HFFc6 (cell line): Measurements from ENCODE around the gene ZNF660. TPM values are rescaled to one million over a fixed set of nuclear protein-coding genes. Genes with fewer than 3 reads are reported as not detected.
"Not testable (repeated sequence)": the region's sequence is repeated elsewhere in the genome, so short reads cannot be mapped to it uniquely, and the experiment has no call there.

Experiments
- DNase-seq: peaks from one replicate; pipeline ENCODE4 v3.0.0-alpha.2; 2018
- H3K27ac Mint-ChIP-seq: 2 replicates; pipeline ENCODE4 v1.8.0; 2020; ENCODE audit warnings: mild to moderate bottlenecking, mixed read lengths
- H3K27me3 Mint-ChIP-seq: 2 replicates; pipeline ENCODE4 v1.8.0; 2021; ENCODE audit warnings: mild to moderate bottlenecking, moderate library complexity, mixed read lengths; ENCODE audit not compliant: insufficient read depth
- H3K36me3 Mint-ChIP-seq: 2 replicates; pipeline ENCODE4 v1.8.0; 2021; ENCODE audit warnings: low read depth, mixed read lengths
- H3K4me1 Mint-ChIP-seq: 2 replicates; pipeline ENCODE4 v1.8.0; 2020; ENCODE audit warnings: low read depth, mixed read lengths
- H3K4me3 Mint-ChIP-seq: 2 replicates; pipeline ENCODE4 v1.8.0; 2020; ENCODE audit warnings: mild to moderate bottlenecking, moderate library complexity, mixed read lengths
- H3K9me3 Mint-ChIP-seq: 2 replicates; pipeline ENCODE4 v1.8.0; 2020; ENCODE audit warnings: mild to moderate bottlenecking, mixed read lengths
- total RNA-seq, 6 experiments: library from RNA; stranded (reverse); fragmentation: NEBNext Ultra II Directional; extraction: Animal tissue kit (Norgen Biotek cat#: 25700); gene quantifications; 2 replicates in 1 of 6; 3 replicates in 5 of 6; pipeline ENCODE4 v1.2.3, GENCODE V29; 2021
- TF ChIP-seq, protein P1 (sequence below): fragments of 200-600 bp; sonication (generic); IDR thresholded peaks from 2 replicates; pipeline ENCODE4 v1.5.0; 2021; ENCODE audit warnings: antibody characterized with exemption, mild to moderate bottlenecking

ZNF660 gene
- total RNA-seq, 6 experiments from 2014 or later: 0.05 to 0.23 (median 0.14) TPM

- not testable (repeated sequence) for H3K27me3 Mint-ChIP-seq, DNase-seq
Measured at GRCh38 chr3:44578924-44579515, 5.7 kb upstream of the ZNF660 start.

GRCh38 chr3:44579749-44580148, 5.0 kb upstream of the ZNF660 start:
- DNase-seq, H3K36me3 Mint-ChIP-seq, H3K4me1 Mint-ChIP-seq, H3K4me3 Mint-ChIP-seq, H3K27ac Mint-ChIP-seq: not testable (repeated sequence)
- H3K9me3 Mint-ChIP-seq: peaks cover 45% of the 10 kb centered on the region
- H3K27me3 Mint-ChIP-seq: peaks cover 10% of the 10 kb centered on the region

More at GRCh38 chr3:44578924-44579515, 5.7 kb upstream of the ZNF660 start:
- H3K36me3 Mint-ChIP-seq, H3K4me3 Mint-ChIP-seq, H3K4me1 Mint-ChIP-seq, H3K27ac Mint-ChIP-seq: not testable (repeated sequence)
- peaks cover 50% of the 10 kb centered on the region for H3K9me3 Mint-ChIP-seq

DNA sequence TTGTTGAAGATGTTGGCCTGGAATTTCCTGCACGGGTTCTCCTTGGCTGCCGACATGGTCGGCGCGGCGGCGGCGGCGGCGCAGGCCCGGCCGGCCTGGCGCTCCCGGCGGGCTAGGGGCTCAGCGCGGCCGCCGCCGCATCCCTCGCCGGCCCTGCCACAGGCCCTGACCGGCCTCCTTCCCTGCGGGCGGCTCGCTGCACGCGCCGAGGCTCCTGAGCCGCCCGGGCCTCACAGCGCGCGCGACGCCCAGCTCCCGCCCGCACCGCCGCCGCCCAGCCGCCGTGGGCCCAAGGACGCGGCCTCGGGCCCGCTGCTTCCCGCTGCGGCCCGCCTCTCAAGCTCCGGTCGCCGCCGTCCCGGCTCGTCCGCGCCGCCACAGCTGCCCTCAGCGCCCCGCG, 3.8 kb upstream of the ZNF660 start:
- DNase-seq: not testable (repeated sequence)

GRCh38 chr3:44596621-44597020, 11.9 kb downstream of the ZNF660 start:
- peaks cover 17% of the 10 kb centered on the region for H3K9me3 Mint-ChIP-seq
- TF ChIP-seq, protein P1, sequence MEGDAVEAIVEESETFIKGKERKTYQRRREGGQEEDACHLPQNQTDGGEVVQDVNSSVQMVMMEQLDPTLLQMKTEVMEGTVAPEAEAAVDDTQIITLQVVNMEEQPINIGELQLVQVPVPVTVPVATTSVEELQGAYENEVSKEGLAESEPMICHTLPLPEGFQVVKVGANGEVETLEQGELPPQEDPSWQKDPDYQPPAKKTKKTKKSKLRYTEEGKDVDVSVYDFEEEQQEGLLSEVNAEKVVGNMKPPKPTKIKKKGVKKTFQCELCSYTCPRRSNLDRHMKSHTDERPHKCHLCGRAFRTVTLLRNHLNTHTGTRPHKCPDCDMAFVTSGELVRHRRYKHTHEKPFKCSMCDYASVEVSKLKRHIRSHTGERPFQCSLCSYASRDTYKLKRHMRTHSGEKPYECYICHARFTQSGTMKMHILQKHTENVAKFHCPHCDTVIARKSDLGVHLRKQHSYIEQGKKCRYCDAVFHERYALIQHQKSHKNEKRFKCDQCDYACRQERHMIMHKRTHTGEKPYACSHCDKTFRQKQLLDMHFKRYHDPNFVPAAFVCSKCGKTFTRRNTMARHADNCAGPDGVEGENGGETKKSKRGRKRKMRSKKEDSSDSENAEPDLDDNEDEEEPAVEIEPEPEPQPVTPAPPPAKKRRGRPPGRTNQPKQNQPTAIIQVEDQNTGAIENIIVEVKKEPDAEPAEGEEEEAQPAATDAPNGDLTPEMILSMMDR: no peak
- peaks cover 17% of the 10 kb centered on the region for H3K36me3 Mint-ChIP-seq
- no peak overlapping the region for H3K4me3 Mint-ChIP-seq
- H3K27ac Mint-ChIP-seq: no peak overlapping the region
- no peaks in the 10 kb centered on the region for H3K4me1 Mint-ChIP-seq
- no peak for DNase-seq
- H3K27me3 Mint-ChIP-seq: no peaks in the 10 kb centered on the region

More for the DNA sequence above, 3.8 kb upstream of the ZNF660 start:
- H3K36me3 Mint-ChIP-seq, H3K27ac Mint-ChIP-seq, H3K4me3 Mint-ChIP-seq, H3K4me1 Mint-ChIP-seq: not testable (repeated sequence)
- Mint-ChIP-seq H3K27me3 (peaks cover 10% of the 10 kb centered on the region), H3K9me3 (peaks cover 44% of the 10 kb centered on the region)

DNA sequence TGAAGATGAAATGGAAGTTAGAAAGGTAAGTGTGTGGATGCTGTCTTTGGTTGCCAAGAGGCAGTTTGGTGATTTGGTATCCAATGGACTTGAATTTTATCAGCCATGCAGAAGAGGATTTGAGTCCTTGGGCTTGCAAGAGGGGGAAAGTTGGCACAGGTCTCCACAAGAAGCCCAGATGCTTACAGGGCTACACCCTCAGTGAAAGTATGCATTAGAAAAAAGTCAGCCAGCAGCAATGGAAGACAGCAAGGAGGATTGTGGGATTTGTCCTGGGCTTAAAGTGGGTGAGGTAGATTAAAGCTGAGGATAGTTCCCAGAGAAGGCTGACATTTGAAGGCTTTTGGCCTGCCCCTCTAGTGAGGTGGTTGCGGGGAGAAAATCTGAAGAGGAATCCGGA, 17.0 kb downstream of the ZNF660 start:
- H3K36me3 Mint-ChIP-seq: no peaks in the 10 kb centered on the region
- no peaks in the 10 kb centered on the region for H3K4me1 Mint-ChIP-seq
- no peaks in the 10 kb centered on the region for H3K9me3 Mint-ChIP-seq
- H3K27ac Mint-ChIP-seq: no peak overlapping the region
- DNase-seq: no peak
- TF ChIP-seq, protein P1: no peak
- no peak overlapping the region for H3K4me3 Mint-ChIP-seq
- peaks cover 3% of the 10 kb centered on the region; the same call in 1 of the 2 replicates for H3K27me3 Mint-ChIP-seq

GRCh38 chr3:44612678-44613077, 27.9 kb downstream of the ZNF660 start:
- Mint-ChIP-seq H3K27ac (no peak overlapping the region), H3K27me3 (peaks cover 4% of the 10 kb centered on the region; the same call in 1 of the 2 replicates), H3K4me1 (no peaks in the 10 kb centered on the region), H3K9me3 (no peaks in the 10 kb centered on the region), H3K4me3 (no peak overlapping the region), H3K36me3 (no peaks in the 10 kb centered on the region)
- TF ChIP-seq, protein P1: no peak
- DNase-seq: no peak

GRCh38 chr3:44624749-44625480, 40.2 kb downstream of the ZNF660 start, which contains the start of gene ZNF197:
Gene ZNF197, plus strand, starts transcription at chr3:44625036. Its CDS starts 4,119 bp downstream, at chr3:44629155.
- no peaks in the 10 kb centered on the region; the same call in 1 of the 2 replicates for H3K27me3 Mint-ChIP-seq
- peaks cover 19% of the 10 kb centered on the region for H3K4me1 Mint-ChIP-seq
- H3K9me3 Mint-ChIP-seq: no peaks in the 10 kb centered on the region
- peak; percentile 84 for DNase-seq
- TF ChIP-seq, protein P1: peak; percentile 25; the same call in 1 of the 2 replicates
- peaks cover 6% of the 10 kb centered on the region; the same call in 1 of the 2 replicates for H3K36me3 Mint-ChIP-seq
- H3K4me3 Mint-ChIP-seq: peak within 1 kb of the TSS; percentile 96
- H3K27ac Mint-ChIP-seq: peak within 1 kb of the TSS; percentile 86
